Subcutaneous adipose tissue (tissue), 4 donors: ENCODE data around the gene CDA. TPM values are rescaled to one million over a fixed set of nuclear protein-coding genes. Genes with fewer than 3 reads are reported as not detected.

Experiments used
- CTCF ChIP-seq: fragments of 450-650 bp; IDR thresholded peaks from one replicate; pipeline ENCODE4 v1.5.1; 2016; ENCODE audit warnings: low read depth, mild to moderate bottlenecking, control low read depth, antibody characterized with exemption, moderate library complexity
- total RNA-seq, 4 donors: library from RNA; depleted of rRNA; stranded (reverse); fragments of >200 nt; gene quantifications; one replicate each; pipeline ENCODE4 v1.1.0, GENCODE V29; 2016

Gene CDA
- total RNA-seq, 4 donors from 2014 or later: 0.68 to 4.9 (median 2.4) TPM; not detected in 1

GRCh38 chr1:20587661-20588053 is 1.2 kb upstream of the CDA start:
- TF ChIP-seq CTCF: no peak

GRCh38 chr1:20589331-20590278 is 708 bp downstream of the CDA start:
- no peak for TF ChIP-seq CTCF

GRCh38 chr1:20590306-20590777 is 1.4 kb downstream of the CDA start:
- no peak for TF ChIP-seq CTCF

GRCh38 chr1:20593756-20594155 is 4.9 kb downstream of the CDA start:
- no peak for TF ChIP-seq CTCF

- no peak for TF ChIP-seq CTCF
These were observed 5.8 kb downstream of the CDA start for GRCh38 chr1:20594746-20595145.

GRCh38 chr1:20596106-20596505 is 7.2 kb downstream of the CDA start:
- TF ChIP-seq CTCF: no peak

GRCh38 chr1:20597650-20598049 is 8.8 kb downstream of the CDA start:
- no peak for TF ChIP-seq CTCF
